SK-N-MC (cell line): ENCODE results near the gene ACVRL1.

ENCODE experiments used
- EZH2 ChIP-seq: fragments of 200-600 bp; sonication (generic); IDR thresholded peaks from one replicate; pipeline ENCODE4 v1.6.1; 2017; ENCODE audit warnings: antibody characterized with exemption
- POLR2AphosphoS5 ChIP-seq: IDR thresholded peaks from 2 replicates; pipeline ENCODE4 v1.6.1; 2012; ENCODE audit warnings: mild to moderate bottlenecking, low read depth, low read length, borderline replicate concordance

GRCh38 chr12:51954561-51955361 is 47.5 kb downstream of the ACVRL1 start:
- TF ChIP-seq POLR2AphosphoS5 (no peak), EZH2 (no peak)
